ENCODE results near the gene USP49. TPM values are rescaled to one million over a fixed set of nuclear protein-coding genes. Genes with fewer than 3 reads are reported as not detected.

The USP49 gene
- total and polyA plus RNA-seq, 2 of the 13 experiments (the other 11 are each of a cell fraction or from before 2014, with no cell fraction given): 2.9 to 4.3 TPM

DNA sequence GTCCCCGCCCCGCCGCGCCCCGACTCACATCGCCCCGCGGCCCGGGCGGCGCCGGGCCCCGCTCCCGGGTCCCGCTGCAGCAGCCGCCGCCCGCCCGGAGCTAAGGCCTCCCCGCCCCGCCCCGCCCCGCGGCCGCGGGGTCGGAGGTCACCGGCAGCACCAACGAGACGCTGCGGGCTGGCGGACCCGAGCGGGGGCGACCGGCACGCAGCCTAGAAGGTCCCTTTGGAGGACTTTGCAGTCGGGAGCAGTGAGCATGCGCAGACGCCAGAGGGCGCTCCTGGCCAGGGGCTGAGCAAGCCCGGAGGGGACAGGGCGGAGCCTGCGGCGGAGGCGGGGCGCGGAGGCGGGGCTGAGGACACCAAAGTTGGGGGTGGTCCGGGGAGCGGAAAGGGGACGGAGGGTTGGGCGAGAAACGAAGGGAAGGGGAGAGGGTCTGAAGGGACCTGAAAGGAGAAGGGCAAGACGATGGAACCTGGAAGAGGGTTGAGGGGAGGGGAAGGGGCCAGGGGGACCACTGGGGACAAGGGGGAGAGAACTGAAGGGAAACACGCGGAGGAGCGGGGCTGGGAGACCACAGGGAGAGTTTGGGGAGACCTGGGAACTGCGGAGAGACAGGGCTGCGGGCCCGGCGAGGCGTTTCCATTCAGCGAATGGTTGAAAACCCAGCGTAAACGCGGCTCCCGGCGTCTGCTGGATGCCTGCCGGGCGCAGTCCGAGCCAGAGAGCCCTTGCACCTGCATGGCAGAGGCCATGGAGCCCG lies 115.2 kb downstream of the USP49 start, which contains the start of gene FRS3 (continued):
- TF ChIP-seq REL (CRISPR knock-in tag; conservative IDR thresholded peaks at IDR 0.05) (no peak; the same call in 1 of the 2 replicates), RELA (CRISPR knock-in tag; IDR thresholded peaks at IDR 0.05) (peak; percentile 93), ZNF605 (CRISPR knock-in tag; IDR thresholded peaks at IDR 0.05) (0 out of 2 replicates have a peak, but pooled peaks have one; percentile 67), ZNF780A (CRISPR knock-in tag; IDR thresholded peaks at IDR 0.05) (no peak), FOSL2 (CRISPR knock-in tag; IDR thresholded peaks at IDR 0.05) (peak; percentile 73), NFIB (CRISPR knock-in tag; IDR thresholded peaks at IDR 0.05; ENCODE audit: borderline replicate concordance) (no peak), ZNF552 (CRISPR knock-in tag; IDR thresholded peaks at IDR 0.05; ENCODE audit: borderline replicate concordance) (no peak), GFI1 (CRISPR knock-in tag; IDR thresholded peaks at IDR 0.05; ENCODE audit: borderline replicate concordance) (peak; percentile 40; the same call in 1 of the 2 replicates)
- TF ChIP-seq, protein P1, sequence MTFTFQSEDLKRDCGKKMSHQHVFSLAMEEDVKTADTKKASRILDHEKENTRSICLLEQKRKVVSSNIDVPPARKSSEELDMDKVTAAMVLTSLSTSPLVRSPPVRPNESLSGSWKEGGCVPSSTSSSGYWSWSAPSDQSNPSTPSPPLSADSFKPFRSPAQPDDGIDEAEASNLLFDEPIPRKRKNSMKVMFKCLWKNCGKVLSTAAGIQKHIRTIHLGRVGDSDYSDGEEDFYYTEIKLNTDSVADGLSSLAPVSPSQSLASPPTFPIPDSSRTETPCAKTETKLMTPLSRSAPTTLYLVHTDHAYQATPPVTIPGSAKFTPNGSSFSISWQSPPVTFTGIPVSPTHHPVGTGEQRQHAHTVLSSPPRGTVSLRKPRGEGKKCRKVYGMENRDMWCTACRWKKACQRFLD (CRISPR knock-in tag; IDR thresholded peaks at IDR 0.05; ENCODE audit: borderline replicate concordance): peak; percentile 79
- TF ChIP-seq, protein P2, sequence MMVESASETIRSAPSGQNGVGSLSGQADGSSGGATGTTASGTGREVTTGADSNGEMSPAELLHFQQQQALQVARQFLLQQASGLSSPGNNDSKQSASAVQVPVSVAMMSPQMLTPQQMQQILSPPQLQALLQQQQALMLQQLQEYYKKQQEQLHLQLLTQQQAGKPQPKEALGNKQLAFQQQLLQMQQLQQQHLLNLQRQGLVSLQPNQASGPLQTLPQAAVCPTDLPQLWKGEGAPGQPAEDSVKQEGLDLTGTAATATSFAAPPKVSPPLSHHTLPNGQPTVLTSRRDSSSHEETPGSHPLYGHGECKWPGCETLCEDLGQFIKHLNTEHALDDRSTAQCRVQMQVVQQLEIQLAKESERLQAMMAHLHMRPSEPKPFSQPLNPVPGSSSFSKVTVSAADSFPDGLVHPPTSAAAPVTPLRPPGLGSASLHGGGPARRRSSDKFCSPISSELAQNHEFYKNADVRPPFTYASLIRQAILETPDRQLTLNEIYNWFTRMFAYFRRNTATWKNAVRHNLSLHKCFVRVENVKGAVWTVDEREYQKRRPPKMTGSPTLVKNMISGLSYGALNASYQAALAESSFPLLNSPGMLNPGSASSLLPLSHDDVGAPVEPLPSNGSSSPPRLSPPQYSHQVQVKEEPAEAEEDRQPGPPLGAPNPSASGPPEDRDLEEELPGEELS (CRISPR knock-in tag; IDR thresholded peaks at IDR 0.05): peak; percentile 52
- TF ChIP-seq, protein P3, sequence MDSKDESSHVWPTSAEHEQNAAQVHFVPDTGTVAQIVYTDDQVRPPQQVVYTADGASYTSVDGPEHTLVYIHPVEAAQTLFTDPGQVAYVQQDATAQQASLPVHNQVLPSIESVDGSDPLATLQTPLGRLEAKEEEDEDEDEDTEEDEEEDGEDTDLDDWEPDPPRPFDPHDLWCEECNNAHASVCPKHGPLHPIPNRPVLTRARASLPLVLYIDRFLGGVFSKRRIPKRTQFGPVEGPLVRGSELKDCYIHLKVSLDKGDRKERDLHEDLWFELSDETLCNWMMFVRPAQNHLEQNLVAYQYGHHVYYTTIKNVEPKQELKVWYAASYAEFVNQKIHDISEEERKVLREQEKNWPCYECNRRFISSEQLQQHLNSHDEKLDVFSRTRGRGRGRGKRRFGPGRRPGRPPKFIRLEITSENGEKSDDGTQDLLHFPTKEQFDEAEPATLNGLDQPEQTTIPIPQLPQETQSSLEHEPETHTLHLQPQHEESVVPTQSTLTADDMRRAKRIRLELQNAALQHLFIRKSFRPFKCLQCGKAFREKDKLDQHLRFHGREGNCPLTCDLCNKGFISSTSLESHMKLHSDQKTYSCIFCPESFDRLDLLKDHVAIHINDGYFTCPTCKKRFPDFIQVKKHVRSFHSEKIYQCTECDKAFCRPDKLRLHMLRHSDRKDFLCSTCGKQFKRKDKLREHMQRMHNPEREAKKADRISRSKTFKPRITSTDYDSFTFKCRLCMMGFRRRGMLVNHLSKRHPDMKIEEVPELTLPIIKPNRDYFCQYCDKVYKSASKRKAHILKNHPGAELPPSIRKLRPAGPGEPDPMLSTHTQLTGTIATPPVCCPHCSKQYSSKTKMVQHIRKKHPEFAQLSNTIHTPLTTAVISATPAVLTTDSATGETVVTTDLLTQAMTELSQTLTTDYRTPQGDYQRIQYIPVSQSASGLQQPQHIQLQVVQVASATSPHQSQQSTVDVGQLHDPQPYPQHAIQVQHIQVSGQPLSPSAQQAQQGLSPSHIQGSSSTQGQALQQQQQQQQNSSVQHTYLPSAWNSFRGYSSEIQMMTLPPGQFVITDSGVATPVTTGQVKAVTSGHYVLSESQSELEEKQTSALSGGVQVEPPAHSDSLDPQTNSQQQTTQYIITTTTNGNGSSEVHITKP (CRISPR knock-in tag; IDR thresholded peaks at IDR 0.05; ENCODE audit: low read depth): peak; percentile 51; the same call in 1 of the 2 replicates
- TF ChIP-seq, protein P4, sequence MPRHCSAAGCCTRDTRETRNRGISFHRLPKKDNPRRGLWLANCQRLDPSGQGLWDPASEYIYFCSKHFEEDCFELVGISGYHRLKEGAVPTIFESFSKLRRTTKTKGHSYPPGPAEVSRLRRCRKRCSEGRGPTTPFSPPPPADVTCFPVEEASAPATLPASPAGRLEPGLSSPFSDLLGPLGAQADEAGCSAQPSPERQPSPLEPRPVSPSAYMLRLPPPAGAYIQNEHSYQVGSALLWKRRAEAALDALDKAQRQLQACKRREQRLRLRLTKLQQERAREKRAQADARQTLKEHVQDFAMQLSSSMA (CRISPR knock-in tag; IDR thresholded peaks at IDR 0.05): no peak
- TF ChIP-seq, protein P5, sequence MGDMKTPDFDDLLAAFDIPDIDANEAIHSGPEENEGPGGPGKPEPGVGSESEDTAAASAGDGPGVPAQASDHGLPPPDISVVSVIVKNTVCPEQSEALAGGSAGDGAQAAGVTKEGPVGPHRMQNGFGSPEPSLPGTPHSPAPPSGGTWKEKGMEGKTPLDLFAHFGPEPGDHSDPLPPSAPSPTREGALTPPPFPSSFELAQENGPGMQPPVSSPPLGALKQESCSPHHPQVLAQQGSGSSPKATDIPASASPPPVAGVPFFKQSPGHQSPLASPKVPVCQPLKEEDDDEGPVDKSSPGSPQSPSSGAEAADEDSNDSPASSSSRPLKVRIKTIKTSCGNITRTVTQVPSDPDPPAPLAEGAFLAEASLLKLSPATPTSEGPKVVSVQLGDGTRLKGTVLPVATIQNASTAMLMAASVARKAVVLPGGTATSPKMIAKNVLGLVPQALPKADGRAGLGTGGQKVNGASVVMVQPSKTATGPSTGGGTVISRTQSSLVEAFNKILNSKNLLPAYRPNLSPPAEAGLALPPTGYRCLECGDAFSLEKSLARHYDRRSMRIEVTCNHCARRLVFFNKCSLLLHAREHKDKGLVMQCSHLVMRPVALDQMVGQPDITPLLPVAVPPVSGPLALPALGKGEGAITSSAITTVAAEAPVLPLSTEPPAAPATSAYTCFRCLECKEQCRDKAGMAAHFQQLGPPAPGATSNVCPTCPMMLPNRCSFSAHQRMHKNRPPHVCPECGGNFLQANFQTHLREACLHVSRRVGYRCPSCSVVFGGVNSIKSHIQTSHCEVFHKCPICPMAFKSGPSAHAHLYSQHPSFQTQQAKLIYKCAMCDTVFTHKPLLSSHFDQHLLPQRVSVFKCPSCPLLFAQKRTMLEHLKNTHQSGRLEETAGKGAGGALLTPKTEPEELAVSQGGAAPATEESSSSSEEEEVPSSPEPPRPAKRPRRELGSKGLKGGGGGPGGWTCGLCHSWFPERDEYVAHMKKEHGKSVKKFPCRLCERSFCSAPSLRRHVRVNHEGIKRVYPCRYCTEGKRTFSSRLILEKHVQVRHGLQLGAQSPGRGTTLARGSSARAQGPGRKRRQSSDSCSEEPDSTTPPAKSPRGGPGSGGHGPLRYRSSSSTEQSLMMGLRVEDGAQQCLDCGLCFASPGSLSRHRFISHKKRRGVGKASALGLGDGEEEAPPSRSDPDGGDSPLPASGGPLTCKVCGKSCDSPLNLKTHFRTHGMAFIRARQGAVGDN (CRISPR knock-in tag; IDR thresholded peaks at IDR 0.05): peak; percentile 88
- TF ChIP-seq, protein P6, sequence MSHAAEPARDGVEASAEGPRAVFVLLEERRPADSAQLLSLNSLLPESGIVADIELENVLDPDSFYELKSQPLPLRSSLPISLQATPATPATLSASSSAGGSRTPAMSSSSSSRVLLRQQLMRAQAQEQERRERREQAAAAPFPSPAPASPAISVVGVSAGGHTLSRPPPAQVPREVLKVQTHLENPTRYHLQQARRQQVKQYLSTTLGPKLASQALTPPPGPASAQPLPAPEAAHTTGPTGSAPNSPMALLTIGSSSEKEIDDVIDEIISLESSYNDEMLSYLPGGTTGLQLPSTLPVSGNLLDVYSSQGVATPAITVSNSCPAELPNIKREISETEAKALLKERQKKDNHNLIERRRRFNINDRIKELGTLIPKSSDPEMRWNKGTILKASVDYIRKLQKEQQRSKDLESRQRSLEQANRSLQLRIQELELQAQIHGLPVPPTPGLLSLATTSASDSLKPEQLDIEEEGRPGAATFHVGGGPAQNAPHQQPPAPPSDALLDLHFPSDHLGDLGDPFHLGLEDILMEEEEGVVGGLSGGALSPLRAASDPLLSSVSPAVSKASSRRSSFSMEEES (CRISPR knock-in tag; IDR thresholded peaks at IDR 0.05): peak; percentile 50; the same call in 1 of the 2 replicates
